Stimulated activated naive CD8-positive, alpha-beta T cell treated with anti-CD3 and anti-CD28 coated beads, Interleukin-15, Interleukin-2, amounts not matched to agents 100 U/mL and 50 U/mL, for 24 hours (primary cell): ENCODE measurements around the gene ZCCHC7.
A peak's percentile ranks its signal among the peaks of the same experiment; 100 is the strongest.
"Not testable (repeated sequence)": the region's sequence is repeated elsewhere in the genome, so short reads cannot be mapped to it uniquely, and the experiment has no call there.

Experiments used
- ATAC-seq: fragments of 150-1000 bp; cut with Tn5 transposase; one replicate; pipeline ENCODE4 v1.10.0; 2021
- DNase-seq: peaks from one replicate; pipeline ENCODE4 v3.0.0; 2021

Gene ZCCHC7

DNA sequence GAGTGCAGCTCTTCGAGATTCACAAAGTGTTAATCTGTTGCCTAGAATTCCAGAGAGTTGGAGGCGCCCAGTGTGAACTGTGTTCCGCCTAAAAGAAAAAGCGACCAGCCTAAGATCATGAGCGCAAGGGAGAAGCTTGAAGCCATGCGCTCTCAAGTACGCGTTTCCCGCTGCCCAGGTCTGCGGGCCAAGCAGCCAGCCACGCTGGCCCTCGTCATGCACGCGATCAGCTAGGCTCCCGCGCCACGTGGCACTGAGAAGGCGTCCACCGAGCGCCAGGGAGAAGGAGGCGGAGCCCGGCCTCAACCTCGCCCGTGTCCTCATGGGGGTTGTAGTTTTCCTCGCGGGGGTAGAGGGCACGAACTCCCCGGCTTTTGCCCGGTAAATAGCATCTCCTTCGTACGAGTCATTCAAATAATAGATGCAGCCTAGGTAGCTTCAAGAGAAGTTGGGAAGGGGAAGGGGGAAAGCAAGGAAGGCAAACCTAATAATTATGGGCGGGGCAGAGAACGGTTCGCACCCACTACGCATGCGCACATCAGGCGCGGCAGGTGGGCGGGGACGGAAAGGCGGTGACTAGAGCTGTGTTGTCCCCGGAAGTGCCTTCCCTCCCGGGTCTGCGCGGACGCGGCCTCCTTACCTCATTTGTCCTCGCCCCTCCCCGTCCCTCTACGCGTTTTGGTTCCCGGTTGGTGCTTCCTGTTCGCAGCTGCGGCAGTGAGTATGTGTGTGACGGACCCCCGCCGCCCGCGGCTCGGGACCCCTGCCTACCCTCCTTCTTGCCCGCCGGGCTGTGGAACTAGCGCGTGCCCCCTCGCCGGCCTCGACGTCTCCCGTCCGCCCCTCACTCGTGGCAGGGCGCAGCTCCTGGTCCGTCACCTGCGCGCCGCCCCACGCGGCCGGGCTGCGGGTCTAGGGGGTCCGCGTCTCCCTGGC, at the start of gene ZCCHC7:
ZCCHC7 (plus strand) TSS at position 668 of the 936 bp plus-strand sequence.
- peak; percentile 97 for DNase-seq
- ATAC-seq: peak; percentile 98

- not testable (repeated sequence) for DNase-seq, ATAC-seq
These were observed 45.6 kb upstream of the ZCCHC7 start for GRCh38 chr9:37074790-37075189.

GRCh38 chr9:37079370-37080164, 40.8 kb upstream of the ZCCHC7 start:
- DNase-seq (peak; percentile 91), ATAC-seq (peak; percentile 98)

GRCh38 chr9:37080165-37080628, 40.2 kb upstream of the ZCCHC7 start:
- peak; percentile 4 for ATAC-seq
- DNase-seq: not testable (repeated sequence)

- ATAC-seq: not testable (repeated sequence)
These were observed 38.9 kb upstream of the ZCCHC7 start for GRCh38 chr9:37081507-37081906.

DNA sequence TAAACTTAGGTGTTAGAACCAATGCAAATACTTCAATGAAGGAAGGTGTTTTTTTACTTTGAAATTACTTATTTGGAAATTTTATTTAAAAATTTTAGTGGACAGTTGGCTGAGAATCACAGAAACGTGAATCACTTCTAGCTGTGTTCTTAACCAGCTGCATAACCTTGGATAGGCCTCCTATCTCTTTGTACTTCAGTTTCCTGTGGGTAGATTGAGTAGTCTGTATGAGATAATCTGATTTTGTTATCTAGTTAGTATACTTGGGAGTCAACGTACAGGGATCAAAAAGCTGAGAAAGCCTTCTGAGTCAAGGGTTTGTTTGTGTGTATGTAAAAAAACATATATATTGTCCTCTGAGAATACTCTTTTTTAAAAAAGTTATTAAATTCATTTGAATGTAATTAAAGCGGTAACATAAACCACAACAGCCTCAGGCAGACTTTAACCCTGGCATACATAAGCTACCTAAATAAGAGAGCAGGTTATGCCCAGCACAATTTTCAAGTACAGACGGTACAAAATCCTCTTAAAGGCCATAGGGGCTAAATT, 38.1 kb upstream of the ZCCHC7 start:
- ATAC-seq: no peak
- no peak for DNase-seq

More at GRCh38 chr9:37081507-37081906, 38.9 kb upstream of the ZCCHC7 start:
- DNase-seq: not testable (repeated sequence)

GRCh38 chr9:37083654-37084053, 36.7 kb upstream of the ZCCHC7 start:
- DNase-seq (no peak), ATAC-seq (no peak)

DNA sequence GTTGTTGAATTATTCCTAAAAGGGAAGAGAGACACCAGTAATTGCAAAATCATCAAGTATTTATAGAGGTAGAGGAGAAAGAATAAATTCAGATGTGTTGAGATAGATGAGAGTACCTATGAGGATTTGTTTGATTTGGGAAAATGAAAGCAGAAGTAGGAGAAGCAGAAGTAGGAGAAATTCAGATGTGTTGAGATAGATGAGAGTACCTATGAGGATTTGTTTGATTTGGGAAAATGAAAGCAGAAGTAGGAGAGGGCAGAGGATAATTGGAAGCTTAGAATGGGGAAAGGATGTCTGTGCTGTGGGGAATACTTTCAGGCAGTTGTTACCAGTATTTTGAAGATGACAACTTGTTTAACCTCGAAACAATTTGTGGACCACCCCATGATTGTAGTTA, 35.1 kb upstream of the ZCCHC7 start:
- DNase-seq: no peak
- no peak for ATAC-seq

DNA sequence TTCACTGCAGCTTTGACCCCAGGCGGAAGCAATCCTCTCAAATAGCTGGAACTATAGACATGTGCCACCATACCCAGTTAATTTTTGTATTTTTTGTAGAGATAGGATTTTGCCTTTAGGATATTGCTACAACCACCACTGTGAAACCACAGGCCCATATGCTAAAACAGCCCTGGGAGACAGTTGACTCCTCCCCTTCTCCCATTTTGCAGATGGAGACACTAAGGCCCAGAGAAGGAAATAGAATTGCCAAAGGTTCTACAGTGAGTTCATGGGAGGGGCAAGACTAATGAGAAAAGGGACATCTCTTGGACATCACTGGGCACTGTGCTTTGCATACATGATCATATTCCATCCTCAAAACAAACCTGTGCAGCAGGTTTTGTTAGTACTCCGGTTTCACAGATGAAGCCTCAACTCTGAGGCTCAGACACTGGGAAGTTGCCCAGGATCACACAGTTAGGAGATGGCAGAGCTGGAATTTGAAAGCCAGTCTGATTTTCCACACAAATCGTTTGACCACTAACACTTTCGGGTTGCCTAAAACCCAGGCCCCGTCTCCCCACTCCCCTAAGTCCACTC, 27.6 kb upstream of the ZCCHC7 start:
- ATAC-seq, DNase-seq: not testable (repeated sequence)

DNA sequence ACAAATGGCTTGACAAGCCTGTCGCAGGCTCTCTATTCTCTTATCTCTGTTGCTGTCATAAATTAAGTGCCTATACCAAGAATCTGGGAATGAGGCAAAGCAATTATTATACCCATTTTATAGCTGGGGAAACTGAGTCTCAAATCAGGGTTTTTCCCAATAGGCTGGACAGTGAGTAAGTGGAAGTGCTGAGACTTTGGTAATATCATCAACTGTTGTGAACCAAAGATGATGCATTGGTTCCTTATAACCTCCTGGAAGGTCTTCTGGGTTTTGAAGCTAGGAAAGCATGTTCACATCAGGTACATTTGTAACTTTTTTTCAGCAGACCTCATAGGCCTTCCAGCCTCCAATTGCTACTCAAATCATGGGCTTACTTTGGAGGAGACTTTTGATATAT, 25.6 kb upstream of the ZCCHC7 start:
- ATAC-seq (no peak), DNase-seq (no peak)

GRCh38 chr9:37096628-37097027, 23.7 kb upstream of the ZCCHC7 start:
- DNase-seq (no peak), ATAC-seq (no peak)

GRCh38 chr9:37097294-37097693, 23.1 kb upstream of the ZCCHC7 start:
- no peak for DNase-seq
- no peak for ATAC-seq

DNA sequence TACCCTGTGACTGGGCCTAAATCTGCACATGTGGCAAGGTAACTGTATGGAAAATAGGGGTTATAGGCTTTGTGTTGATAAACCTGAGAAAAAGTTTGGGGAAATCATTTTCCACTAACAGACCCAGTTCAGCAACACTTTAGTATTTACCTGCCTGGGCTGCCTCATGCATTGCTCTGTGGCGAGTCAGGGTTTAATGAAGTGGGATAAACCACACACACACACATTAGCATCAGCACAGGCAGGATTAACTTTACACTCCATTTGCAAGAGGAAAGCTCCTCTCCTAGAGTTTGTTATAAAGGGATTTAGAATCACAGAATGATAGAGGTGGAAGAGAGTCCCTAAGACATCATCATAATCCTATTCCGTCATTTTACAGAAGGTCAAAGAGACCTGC, 20.0 kb upstream of the ZCCHC7 start:
- ATAC-seq (no peak), DNase-seq (no peak)

- DNase-seq: no peak
- no peak for ATAC-seq
These were observed 19.6 kb upstream of the ZCCHC7 start for GRCh38 chr9:37100741-37101140.

DNA sequence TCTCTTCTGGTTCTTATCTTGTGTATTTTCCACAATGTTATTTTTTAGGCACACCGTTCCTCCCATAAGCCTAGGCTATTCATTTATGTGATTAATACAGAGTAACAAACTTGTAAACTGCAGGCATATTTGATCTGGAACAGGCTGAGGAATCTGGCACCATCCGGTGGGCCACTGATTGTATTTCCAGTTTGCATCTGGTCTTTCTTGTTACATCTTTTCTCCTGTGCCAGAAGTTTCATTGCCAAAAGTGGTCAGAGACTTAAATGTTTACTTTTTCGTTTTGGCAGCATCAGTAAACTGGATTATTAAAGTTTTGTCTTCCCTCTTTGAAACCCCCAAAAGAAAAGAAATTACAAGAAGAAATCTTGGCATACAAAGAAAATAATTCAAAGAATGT, 17.9 kb upstream of the ZCCHC7 start:
- ATAC-seq: no peak
- no peak for DNase-seq

DNA sequence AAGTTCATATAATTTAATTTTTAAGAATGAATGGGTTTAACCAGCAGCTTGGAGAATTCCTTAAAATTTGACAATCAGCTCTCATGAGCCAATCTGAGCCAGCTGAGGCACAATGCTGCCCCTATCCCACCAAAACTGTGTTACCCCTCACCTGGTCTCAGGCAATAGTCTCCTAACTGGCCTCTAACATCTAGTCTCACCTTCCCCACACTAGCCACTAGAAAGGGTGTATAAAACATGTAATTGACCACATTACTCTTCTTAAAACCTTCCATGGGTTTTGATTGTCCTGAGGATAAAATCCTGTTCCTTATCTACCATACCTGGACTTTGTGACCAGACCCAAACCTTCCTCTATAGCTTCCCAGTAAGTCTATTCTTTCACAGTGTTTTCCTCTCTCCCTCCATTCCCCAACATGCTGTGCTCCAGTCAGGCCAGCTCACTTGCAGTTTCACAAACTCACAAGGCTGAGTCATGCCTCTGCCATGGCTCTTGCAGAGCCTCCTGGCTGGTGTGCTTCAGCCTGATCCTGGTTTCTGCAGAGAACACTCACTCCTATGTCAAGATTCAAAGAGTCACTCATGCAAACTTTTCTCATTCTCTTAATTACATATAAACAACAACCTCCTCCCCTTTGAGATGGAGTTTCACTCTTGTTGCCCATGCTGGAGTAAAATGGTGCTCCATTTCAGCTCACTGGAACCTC, 16.0 kb upstream of the ZCCHC7 start:
- ATAC-seq: peak; percentile 82
- DNase-seq: no peak

DNA sequence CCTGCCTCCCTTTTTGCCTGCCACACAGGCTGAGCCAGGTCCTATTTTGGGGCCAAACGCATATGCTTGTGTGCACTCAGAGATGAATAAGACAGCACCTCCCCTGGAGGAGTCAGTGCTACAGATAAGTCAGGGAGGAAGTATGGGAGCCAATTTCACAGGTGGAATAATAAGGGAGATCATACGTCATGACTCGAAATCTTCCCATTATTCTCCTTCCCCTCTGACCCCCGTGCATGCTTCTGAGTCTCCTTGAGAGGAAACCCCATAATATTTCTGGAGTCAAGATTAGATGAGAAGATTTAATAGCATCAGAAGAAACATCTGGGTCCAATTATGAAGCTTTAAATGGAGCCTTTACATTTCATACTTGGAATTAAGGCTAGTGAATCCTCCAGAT, 15.1 kb upstream of the ZCCHC7 start:
- ATAC-seq (no peak), DNase-seq (no peak)

DNA sequence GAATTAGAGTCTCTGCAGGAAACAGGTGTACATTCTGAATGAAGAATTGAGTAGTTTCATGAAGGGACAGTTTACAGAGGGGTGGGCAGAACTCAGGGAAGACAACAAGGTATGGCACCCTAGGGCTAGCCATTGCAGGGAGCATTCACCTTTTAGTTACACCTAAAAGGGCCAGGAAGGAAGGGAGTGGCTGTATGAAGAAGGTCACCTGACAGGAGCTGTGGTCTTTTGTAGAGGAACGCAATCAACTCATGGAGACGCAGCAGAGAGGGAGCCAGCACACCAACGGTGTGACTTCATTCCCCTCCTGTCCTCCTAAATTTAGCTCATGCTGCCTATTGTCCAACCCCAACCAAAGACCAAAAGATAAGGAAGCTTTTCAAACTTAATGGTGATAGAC, 12.7 kb upstream of the ZCCHC7 start:
- DNase-seq: no peak
- no peak for ATAC-seq

GRCh38 chr9:37114442-37114841, 5.9 kb upstream of the ZCCHC7 start:
- not testable (repeated sequence) for ATAC-seq, DNase-seq

DNA sequence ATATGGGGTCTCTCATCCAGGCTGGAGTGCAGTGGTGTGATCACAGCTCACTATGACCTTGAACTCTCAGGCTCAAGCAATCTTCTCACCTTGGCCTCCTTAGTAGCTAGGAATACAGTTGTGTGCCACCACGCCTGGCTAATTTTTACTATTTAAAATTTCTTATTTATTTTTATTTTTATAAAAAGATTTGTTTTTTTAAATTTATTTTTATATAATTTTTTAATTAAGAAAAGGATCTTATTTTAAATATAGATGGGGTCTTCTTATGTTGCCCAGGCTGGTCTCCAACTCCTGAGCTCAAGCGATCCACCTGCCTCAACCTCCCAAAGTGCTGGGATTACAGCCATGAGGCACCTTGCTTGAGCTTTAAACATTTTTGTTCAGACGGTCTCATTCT, 2.4 kb upstream of the ZCCHC7 start:
- ATAC-seq (no peak), DNase-seq (no peak)

- no peak for DNase-seq
- ATAC-seq: no peak
These were observed 1.0 kb upstream of the ZCCHC7 start for GRCh38 chr9:37119360-37119759.
